Stimulated activated CD8-positive, alpha-beta memory T cell treated with anti-CD3 and anti-CD28 coated beads, Interleukin-4, amount 100 ng/mL, for 48 hours (primary cell): ENCODE results near the gene ESPNL.

ENCODE experiments used
- DNase-seq: peaks from one replicate; pipeline ENCODE4 v3.0.0-alpha.2; 2020

Gene ESPNL

GRCh38 chr2:238130111-238130695 lies 30.1 kb downstream of the ESPNL start:
- no peak for DNase-seq

- DNase-seq, result no peak
These were observed 30.8 kb downstream of the ESPNL start for GRCh38 chr2:238130696-238131628.

GRCh38 chr2:238131761-238132462 lies 31.8 kb downstream of the ESPNL start:
- DNase-seq, result no peak

- no peak for DNase-seq
These were observed 32.6 kb downstream of the ESPNL start for GRCh38 chr2:238132463-238133450.

- DNase-seq, result no peak
These were observed 33.6 kb downstream of the ESPNL start for GRCh38 chr2:238133499-238134392.

- DNase-seq, result no peak
These were observed 34.2 kb downstream of the ESPNL start for GRCh38 chr2:238134393-238134785.

- no peak for DNase-seq
These were observed 35.5 kb downstream of the ESPNL start for GRCh38 chr2:238135601-238136150.

GRCh38 chr2:238136820-238137537 lies 36.8 kb downstream of the ESPNL start:
- DNase-seq, result no peak

GRCh38 chr2:238137885-238138284 lies 37.7 kb downstream of the ESPNL start:
- no peak for DNase-seq

GRCh38 chr2:238138331-238139195 lies 38.4 kb downstream of the ESPNL start, which contains the start of gene KLHL30:
KLHL30 (plus strand) TSS chr2:238138668; CDS start chr2:238140755, 2,087 bp downstream.
- no peak for DNase-seq

GRCh38 chr2:238139196-238140039 lies 39.3 kb downstream of the ESPNL start:
- peak; percentile 68 for DNase-seq

- DNase-seq, result no peak
These were observed 39.9 kb downstream of the ESPNL start for GRCh38 chr2:238140040-238140439.

GRCh38 chr2:238140721-238141540 lies 40.8 kb downstream of the ESPNL start:
- no peak for DNase-seq

GRCh38 chr2:238141541-238142318 lies 41.6 kb downstream of the ESPNL start:
- no peak for DNase-seq

- no peak for DNase-seq
These were observed 42.5 kb downstream of the ESPNL start for GRCh38 chr2:238142382-238143205.
